GM18498 (cell line): ENCODE results near the gene PLAAT4.

Source experiments
- ATAC-seq: cut with Tn5 transposase; IDR thresholded peaks from one replicate; pipeline ENCODE4 v1.9.1; 2021; ENCODE audit warnings: mild to moderate bottlenecking, moderate library complexity; ENCODE audit not compliant: unreplicated experiment

The PLAAT4 gene

DNA sequence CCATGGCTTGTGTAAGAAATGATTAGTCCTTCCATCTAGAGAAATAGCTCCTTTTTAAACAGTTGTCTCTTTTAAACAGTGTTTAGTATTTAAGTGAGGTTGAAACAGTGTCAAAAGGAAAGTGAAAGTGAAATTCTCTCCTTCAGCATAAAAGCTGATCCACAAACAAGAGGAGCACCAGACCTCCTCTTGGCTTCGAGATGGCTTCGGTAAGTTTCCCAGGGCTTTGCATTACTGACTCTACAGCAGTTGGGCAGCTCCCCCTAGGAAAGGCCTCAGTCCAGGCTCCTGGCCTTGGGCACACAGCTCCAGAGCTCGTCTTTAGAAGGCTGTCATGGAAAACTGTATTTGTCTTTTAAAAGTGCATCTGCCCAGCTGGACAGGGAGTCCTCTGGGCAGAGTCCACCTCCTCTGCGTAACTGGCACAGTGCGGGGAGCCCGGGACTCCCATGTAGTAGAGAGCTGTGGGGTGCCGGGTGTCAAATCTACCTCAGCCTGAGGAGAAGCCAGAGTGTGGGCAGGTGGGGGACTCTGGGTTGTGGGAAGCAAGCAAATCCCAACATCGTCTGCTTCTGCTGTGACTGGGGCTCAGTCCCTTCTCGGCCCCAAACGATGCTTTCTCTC is at the start of gene PLAAT4:
PLAAT4 (plus strand) TSS at position 140 of the 624 bp plus-strand sequence; CDS start at position 201, 61 bp downstream.
- no peak for ATAC-seq

DNA sequence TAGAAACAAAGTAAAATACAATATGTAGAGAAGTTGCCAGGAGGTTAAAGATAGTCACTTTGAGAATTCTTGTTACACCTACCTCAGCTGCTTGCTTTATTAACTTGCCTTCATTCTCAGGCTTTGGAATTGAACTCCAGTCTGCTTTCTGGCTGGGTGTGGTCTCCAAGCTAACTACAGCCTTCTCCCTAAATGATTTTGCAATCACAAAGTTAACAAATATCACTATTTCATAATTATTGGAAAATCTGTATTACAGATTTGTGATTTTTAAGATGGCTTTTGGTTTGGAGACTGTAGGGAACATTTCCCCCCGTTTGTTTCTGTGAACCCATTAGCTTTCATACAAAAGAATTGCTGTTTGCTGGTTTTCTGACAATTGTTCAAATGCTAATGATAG is 47.8 kb upstream of the PLAAT4 start:
- ATAC-seq, result no peak

GRCh38 chr11:63489879-63490278 is 46.7 kb upstream of the PLAAT4 start:
- no peak for ATAC-seq

- no peak for ATAC-seq
Measured at GRCh38 chr11:63490551-63491239, 45.9 kb upstream of the PLAAT4 start, which contains the start of gene PLAAT5. Gene PLAAT5 (minus strand): TSS chr11:63491167. CDS start chr11:63491034, 133 bp downstream.

DNA sequence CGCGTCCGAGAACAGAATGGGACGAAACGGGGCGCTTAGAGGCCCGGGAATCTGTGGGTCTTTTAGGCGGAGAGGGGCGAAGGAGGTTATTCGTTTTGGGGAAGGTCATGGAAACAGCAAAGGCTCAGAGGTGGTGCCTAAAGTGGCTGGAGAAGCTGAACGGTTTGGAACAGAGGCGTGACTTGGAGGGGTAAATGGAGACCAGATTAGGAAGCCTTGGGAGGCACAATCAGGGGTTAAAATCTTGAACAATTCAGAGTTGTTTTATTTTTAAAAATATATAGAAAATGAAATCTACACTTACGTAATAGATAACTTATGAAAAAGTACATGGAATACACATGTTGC is 45.4 kb upstream of the PLAAT4 start:
- no peak for ATAC-seq

DNA sequence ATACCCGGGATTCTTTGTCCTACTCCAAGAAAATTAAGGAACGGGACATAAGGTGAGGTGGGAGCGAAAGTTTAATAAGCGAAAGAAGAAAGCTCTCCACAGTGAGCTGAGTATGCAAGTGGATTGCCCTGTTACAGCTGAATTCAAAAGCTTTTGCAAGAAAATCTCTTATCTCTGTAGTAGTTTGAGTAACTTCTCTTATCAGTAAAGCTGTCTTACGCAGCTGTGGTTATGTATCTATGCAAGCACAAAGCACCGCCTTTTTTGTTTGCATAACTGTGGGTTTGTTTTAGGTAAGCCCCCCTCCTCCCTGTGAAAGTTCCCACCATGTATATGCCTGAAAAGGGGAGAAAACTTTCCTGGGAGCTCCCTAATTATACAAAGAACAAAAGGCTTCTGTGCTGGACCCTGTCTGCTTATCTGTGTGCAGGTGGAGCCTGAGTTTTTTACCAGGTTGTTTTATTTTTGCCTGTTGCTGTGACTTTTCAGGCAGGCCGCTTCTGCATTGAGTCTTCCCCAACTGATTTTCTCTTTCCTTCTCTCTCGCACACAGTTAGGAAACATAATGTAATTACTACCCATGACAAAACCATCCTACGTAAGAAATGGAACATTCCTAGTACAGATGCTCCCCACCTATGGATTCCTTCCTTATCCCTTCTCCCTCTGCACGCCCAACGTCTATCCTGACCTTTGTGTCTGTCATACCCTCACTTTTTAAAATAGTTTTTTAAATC is 44.8 kb upstream of the PLAAT4 start:
- ATAC-seq, result no peak

GRCh38 chr11:63492441-63492840 is 44.2 kb upstream of the PLAAT4 start:
- ATAC-seq, result no peak

GRCh38 chr11:63493127-63493526 is 43.5 kb upstream of the PLAAT4 start:
- ATAC-seq, result no peak

DNA sequence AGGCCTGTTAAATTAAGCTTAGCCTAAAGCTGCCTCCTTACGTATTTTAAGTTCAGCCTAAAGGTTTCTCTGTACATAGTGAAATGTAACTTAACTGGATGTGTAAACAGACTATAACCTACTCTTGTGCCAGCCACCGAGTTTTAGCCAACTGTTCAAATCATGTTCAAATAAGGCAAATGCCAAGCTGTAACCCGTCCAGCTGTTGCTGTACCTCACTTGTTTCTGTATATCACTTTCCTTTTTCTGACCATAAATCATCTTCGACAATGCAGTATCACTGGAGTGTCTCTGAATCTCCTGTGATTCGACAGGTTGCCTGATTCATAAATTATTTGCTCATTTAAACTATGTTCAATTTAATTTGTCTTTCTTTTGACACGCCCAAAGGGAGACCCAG is 41.6 kb upstream of the PLAAT4 start:
- ATAC-seq, result no peak

GRCh38 chr11:63499874-63500273 is 36.7 kb upstream of the PLAAT4 start:
- no peak for ATAC-seq

- no peak for ATAC-seq
Measured at GRCh38 chr11:63501236-63501635, 35.4 kb upstream of the PLAAT4 start.

GRCh38 chr11:63502252-63502820 is 34.3 kb upstream of the PLAAT4 start:
- no peak for ATAC-seq

DNA sequence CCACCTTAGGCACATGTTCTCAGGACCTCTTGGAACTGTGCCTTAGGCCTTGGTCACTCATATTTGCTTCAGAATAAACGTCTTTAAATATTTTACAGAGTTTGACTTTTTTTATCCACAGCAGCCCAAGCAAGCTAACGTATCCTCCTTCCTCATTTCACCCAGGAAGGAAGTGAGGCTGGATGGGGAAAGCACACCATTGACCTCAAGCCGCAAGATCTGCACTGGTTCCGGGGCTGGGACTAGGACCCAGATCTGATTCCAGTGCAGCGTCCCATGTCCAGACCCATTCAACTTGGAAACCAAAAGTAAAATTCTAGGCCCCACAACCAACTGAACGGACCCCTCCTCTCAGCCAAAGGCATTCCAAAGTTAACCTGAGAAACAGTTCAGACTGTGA is 33.1 kb upstream of the PLAAT4 start:
- ATAC-seq, result no peak

DNA sequence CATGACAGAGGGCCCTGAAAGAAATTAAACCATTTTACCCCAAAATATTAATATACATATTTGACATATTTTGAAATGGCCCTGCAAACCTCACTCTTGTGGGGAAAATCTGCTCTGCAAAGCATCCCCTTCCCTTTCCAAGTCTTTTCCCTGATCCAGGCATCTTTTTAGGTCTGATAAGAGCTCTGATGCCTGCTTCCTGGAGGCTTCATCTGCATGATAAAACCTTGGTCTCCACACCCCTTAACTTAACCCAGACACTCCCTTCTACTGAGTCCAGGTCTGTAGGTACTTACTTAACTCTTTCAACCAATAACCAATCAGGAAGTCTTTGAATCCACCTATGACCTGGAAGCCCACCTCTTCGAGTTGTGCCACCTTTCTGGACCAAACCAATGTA is 32.6 kb upstream of the PLAAT4 start:
- ATAC-seq, result no peak

DNA sequence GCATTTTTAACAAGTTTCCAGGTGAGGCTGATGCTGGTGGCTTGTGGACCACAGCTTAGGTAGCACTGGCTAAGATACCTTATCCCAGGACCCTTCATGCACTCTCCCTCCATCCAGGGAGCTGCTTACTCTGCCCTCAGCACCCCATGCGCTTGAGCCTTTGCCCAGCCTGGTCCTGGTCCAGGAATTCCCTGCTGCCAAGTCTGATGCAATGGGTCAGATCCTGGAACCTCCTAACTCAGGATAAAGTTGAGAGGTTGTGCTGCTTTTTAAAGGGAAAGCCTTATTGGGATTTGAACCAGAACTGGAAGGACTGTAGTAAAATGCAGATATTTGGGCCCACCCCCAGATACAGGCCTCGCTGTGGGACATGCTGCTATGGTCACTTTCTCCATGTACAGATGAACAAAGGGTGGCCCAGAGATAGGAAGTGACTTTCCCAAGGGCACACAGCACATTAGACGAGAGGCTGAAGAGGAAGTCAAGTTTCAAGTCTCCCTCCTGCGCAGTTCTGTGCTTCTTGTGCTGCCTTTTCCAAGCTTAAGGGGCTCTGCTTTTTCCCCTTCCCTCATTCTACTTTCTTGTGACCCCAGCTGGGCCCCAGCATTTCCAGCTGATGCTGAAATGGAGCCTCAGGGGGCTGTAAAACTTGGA is 31.5 kb upstream of the PLAAT4 start:
- no peak for ATAC-seq

DNA sequence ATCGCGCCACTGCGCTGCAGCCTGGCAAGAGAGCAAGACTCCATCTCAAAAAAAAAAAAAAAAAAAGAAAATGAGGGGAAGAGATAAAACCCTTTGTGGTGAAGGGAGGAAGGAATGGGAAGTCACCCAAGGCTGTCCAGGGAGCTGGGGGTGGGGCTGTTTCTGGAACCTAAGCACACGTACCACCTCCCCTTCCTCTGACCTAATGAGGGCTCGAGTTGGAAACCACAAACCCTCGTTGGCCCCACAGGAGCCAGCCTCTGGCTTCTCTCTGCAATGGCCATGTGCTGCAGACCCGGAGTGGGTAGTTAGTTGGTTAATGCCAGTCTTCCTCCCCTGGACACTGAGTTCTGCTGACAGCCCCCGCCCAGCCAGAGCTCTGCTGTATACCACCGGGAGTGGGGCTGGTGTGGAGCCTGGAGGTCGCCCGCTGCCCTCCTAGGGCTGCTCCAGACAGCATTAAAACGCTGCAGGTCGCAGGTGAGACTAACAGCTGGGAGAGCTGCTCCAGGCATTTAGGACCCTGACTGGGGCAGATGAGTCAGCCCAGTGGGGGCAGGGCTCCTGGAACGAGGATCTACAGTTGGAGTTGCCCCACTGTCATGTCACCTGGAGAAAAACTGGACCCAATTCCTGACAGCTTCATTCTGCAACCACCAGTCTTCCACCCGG is 30.6 kb upstream of the PLAAT4 start, which contains the start of gene LGALS12:
LGALS12 (plus strand) TSS at position 228 of the 672 bp plus-strand sequence; CDS start at position 603, 375 bp downstream.
- ATAC-seq, result no peak

- ATAC-seq, result no peak
Measured at GRCh38 chr11:63506876-63507275, 29.7 kb upstream of the PLAAT4 start.

DNA sequence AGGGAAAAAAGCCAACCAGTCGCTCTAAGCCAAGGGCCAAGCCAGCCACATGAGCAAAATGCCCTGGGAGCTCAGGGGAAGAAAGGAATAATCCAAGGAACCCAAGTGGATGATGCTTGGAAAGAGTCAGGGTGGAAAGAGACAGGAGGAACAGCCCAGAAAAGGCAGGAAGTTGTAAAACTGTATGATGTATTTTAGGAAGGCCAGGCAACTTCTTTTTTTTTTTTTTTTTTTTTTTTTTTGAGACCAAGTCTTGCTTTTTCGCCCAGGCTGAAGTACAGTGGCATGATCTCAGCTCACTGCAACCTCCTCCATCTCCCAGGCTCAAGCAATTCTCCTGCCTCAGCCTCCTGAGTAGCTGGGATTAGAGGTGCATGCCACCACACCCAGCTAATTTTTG is 29.1 kb upstream of the PLAAT4 start:
- ATAC-seq, result no peak

GRCh38 chr11:63508009-63508408 is 28.6 kb upstream of the PLAAT4 start:
- no peak for ATAC-seq

DNA sequence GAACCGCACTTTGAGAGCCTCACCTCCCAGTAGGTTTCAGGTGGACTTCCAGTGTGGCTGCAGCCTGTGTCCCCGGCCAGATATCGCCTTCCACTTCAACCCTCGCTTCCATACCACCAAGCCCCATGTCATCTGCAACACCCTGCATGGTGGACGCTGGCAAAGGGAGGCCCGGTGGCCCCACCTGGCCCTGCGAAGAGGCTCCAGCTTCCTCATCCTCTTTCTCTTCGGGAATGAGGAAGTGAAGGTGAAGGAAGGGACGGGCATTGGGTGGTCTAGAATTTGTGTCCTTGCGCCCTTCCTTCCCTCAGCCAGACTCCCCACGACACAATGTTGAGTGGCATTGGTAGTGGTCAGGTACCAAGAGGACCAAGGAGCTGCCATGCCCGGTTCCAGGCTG is 27.9 kb upstream of the PLAAT4 start:
- ATAC-seq, result no peak
